Naive thymus-derived CD8-positive, alpha-beta T cell (primary cell): Measurements from ENCODE around the gene MSX2. TPM values are rescaled to one million over a fixed set of nuclear protein-coding genes. Genes with fewer than 3 reads are reported as not detected.

Experiments used
- ATAC-seq, 2 donors: fragments of 150-1000 bp; cut with Tn5 transposase in 1 of 2; sonication (Bioruptor Pico), chemical (Tn5 transposase) in 1 of 2; 1 replicate in 1 of 2; 2 replicates in 1 of 2; pipeline ENCODE4 v1.10.0; 2021; ENCODE audit warnings: mild to moderate bottlenecking in 2 of 2, moderate library complexity in 2 of 2
- POLR2A ChIA-PET: fragments of 350-600 bp; sonication (Branson Sonifier 250); formaldehyde crosslinking; loops from one replicate; lab custom pipeline; 2021; ENCODE audit warnings: antibody characterized with exemption; lab: Charles Lee
- DNase-seq, 10 donors: peaks; one replicate each; pipeline versions ENCODE4 v3.0.0 to v3.0.0-alpha.2; 2020 to 2022
- H3K27ac Mint-ChIP-seq, 10 donors: one replicate each; pipeline ENCODE4 v1.8.0; 2020 to 2022; ENCODE audit warnings: mild to moderate bottlenecking in 10 of 10, mixed read lengths in 10 of 10, moderate library complexity in 4 of 10, inconsistent platforms in 1 of 10
- H3K27me3 Mint-ChIP-seq, 5 donors: one replicate each; pipeline ENCODE4 v1.8.0; 2021 to 2022; ENCODE audit warnings: mixed read lengths in 5 of 5
- H3K36me3 Mint-ChIP-seq, 3 donors: one replicate each; pipeline ENCODE4 v1.8.0; 2020 to 2022; ENCODE audit warnings: mixed read lengths in 3 of 3, mild to moderate bottlenecking in 2 of 3, inconsistent platforms in 1 of 3
- H3K4me1 Mint-ChIP-seq, 4 donors: one replicate each; pipeline ENCODE4 v1.8.0; 2021 to 2022; ENCODE audit warnings: mixed read lengths in 4 of 4
- H3K4me3 Mint-ChIP-seq, 10 donors: one replicate each; pipeline ENCODE4 v1.8.0; 2020 to 2022; ENCODE audit warnings: mild to moderate bottlenecking in 10 of 10, mixed read lengths in 10 of 10, moderate library complexity in 6 of 10, inconsistent platforms in 1 of 10
- H3K9me3 Mint-ChIP-seq, 9 donors: one replicate each; pipeline ENCODE4 v1.8.0; 2020 to 2022; ENCODE audit warnings: mixed read lengths in 9 of 9, mild to moderate bottlenecking in 3 of 9, inconsistent platforms in 1 of 9, moderate library complexity in 1 of 9
- microRNA-seq: library from miRNA; unstranded; fragments of <30 nt; microRNA quantifications from one replicate; pipeline ENCODE4 v1.2.0, GENCODE V29; 2022; ENCODE audit warnings: borderline microRNAs expressed
- polyA plus RNA-seq, 3 donors: library from polyadenylated mRNA; unstranded; fragments of 300-500 nt; fragmentation: Illumina TruSeq; gene quantifications; one replicate each; pipeline ENCODE4 v1.2.3, GENCODE V29; 2021
- total RNA-seq, 8 experiments: library from RNA in 2 of 8; stranded (reverse) in 2 of 8; gene quantifications; one replicate each; pipeline ENCODE4 v1.2.3 and lab custom pipeline; 2021 to 2026

Gene MSX2
- total and polyA plus RNA-seq, 5 experiments from 2014 or later, result not detected

DNA sequence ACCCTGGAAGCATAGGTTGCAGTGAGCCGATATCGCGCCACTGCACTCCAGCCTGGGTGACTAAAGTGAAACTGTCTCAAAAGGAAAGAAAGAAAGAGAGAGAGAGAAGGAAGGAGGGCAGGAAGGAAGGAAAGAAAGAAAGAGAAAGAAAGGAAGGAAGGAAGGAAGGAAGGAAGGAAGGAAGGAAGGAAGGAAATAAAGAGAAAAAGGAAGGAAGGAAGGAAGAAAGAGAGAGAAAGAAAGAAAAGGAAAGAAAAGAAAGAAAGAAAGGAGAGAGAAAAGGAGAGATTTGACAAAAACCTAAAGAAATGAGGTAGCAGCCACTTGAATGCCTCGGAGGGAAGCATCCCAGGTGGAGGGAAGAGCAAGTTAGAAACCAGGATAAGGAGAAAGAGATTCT lies 44.6 kb downstream of the MSX2 start:
- H3K36me3 Mint-ChIP-seq, result peaks cover 0 to 4% (median 0%) of the 10 kb centered on the region in 3 donors
- H3K9me3 Mint-ChIP-seq, result peaks cover 0 to 21% (median 4%) of the 10 kb centered on the region in 9 donors
- DNase-seq (no peak), ATAC-seq (no peak)
- peak overlapping the region in 1 of 10 donors; percentile 45 for H3K27ac Mint-ChIP-seq
- H3K4me3 Mint-ChIP-seq, result no peak overlapping the region
- POLR2A ChIA-PET, result no interaction called here
- peaks cover 2 to 40% (median 13%) of the 10 kb centered on the region in 5 donors for H3K27me3 Mint-ChIP-seq
- no peaks in the 10 kb centered on the region for H3K4me1 Mint-ChIP-seq

DNA sequence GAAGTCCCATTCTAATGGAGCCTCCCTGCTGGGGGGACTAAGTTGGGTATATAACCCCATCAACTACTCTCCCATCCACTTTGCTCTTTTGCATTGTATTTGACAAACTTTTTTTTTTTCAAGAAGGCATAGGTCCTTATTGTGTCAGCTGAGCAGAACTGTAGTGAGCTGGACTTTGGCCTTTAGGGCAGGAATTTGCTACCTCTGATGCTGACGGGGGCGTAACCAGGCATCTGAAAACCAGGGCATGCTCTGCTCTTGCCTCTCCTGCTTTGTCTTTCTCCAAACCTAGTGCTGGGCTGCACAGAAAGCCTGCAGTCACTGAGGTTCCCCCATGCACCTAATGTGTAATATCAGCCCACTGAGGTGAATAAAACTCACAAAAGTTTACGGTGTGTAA lies 49.0 kb downstream of the MSX2 start:
- Mint-ChIP-seq H3K4me1 (no peaks in the 10 kb centered on the region), H3K4me3 (no peak overlapping the region), H3K27me3 (peaks cover 6 to 35% (median 11%) of the 10 kb centered on the region in 5 donors), H3K9me3 (peaks cover 0 to 12% (median 2%) of the 10 kb centered on the region in 9 donors), H3K36me3 (peaks cover 0 to 4% (median 0%) of the 10 kb centered on the region in 3 donors), H3K27ac (no peak overlapping the region)
- POLR2A ChIA-PET, result no interaction called here
- DNase-seq, result no peak
- no peak for ATAC-seq

DNA sequence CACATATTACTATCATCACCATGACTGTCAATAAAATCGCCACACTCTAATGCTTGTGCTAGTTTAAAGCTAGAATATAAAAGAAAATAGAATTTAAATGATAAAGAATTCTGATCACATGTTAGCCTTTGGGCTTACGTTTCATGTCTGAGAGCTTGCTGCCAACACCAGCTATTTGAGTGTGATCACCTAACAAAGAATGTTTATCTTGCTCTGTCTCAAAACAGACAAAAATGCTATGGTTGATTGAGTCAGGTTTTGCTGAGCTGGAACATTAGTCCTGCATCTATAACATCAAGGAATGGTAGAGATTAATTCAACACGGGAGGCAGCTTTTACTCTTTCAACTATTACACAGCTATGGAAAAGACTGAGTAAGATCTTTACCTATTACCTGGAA lies 50.7 kb downstream of the MSX2 start:
- H3K4me3 Mint-ChIP-seq, result no peak overlapping the region
- no peaks in the 10 kb centered on the region for H3K4me1 Mint-ChIP-seq
- no peak overlapping the region for H3K27ac Mint-ChIP-seq
- peaks cover 4 to 30% (median 12%) of the 10 kb centered on the region in 5 donors for H3K27me3 Mint-ChIP-seq
- POLR2A ChIA-PET, result no interaction called here
- H3K9me3 Mint-ChIP-seq, result peaks cover 0 to 12% (median 3%) of the 10 kb centered on the region in 9 donors
- ATAC-seq (no peak), DNase-seq (no peak)
- peaks cover 0 to 4% (median 0%) of the 10 kb centered on the region in 3 donors for H3K36me3 Mint-ChIP-seq

DNA sequence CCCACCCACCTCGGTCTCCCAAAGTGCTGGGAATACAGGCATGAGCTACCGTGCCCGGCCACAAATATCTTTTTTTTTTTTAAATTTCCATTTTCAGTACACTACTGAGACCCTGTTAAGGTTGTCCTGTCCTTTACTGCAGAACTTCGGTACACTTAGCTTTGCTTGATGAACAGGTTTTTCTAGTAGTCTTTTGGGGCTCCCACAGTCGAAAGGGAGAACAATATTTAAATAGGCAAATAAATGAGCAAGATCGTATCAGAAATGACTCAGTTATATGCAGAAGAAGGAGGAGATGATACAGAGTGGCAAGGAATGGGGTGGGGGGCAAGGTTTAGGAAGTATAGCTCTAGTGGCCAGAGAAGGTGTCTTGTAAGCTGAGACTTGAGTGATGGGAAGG lies 52.7 kb downstream of the MSX2 start:
- H3K9me3 Mint-ChIP-seq, result peaks cover 0 to 10% (median 4%) of the 10 kb centered on the region in 9 donors
- H3K4me1 Mint-ChIP-seq, result no peaks in the 10 kb centered on the region
- no peak for ATAC-seq
- POLR2A ChIA-PET, result no interaction called here
- no peak overlapping the region for H3K4me3 Mint-ChIP-seq
- H3K27me3 Mint-ChIP-seq, result peaks cover 4 to 17% (median 6%) of the 10 kb centered on the region in 5 donors
- H3K27ac Mint-ChIP-seq, result no peak overlapping the region
- peaks cover 0 to 5% (median 0%) of the 10 kb centered on the region in 3 donors for H3K36me3 Mint-ChIP-seq
- no peak for DNase-seq

GRCh38 chr5:174777583-174777982 lies 53.2 kb downstream of the MSX2 start:
- peaks cover 3 to 16% (median 8%) of the 10 kb centered on the region in 5 donors for H3K27me3 Mint-ChIP-seq
- peaks cover 0 to 5% (median 0%) of the 10 kb centered on the region in 3 donors for H3K36me3 Mint-ChIP-seq
- no peak for ATAC-seq
- no peaks in the 10 kb centered on the region for H3K4me1 Mint-ChIP-seq
- no peak overlapping the region for H3K27ac Mint-ChIP-seq
- POLR2A ChIA-PET, result no interaction called here
- H3K4me3 Mint-ChIP-seq, result no peak overlapping the region
- no peak for DNase-seq
- H3K9me3 Mint-ChIP-seq, result peaks cover 0 to 12% (median 5%) of the 10 kb centered on the region in 9 donors

Small RNAs within 50 kb of the gene (microRNA-seq; reads per million reads assigned to microRNA genes)
- gene MIR4634, result not detected
